NCI-H2081 treated with DMSO at 0.1 percent for 48 hours (cell line): ENCODE data around the gene FARS2.
"Not testable (repeated sequence)": the region's sequence is repeated elsewhere in the genome, so short reads cannot be mapped to it uniquely, and the experiment has no call there.

Experiments
- DNase-seq: peaks from one replicate; lab custom pipeline; 2025; lab: John Stamatoyannopoulos, UW

The FARS2 gene

GRCh38 chr6:5670811-5671561, 409.7 kb downstream of the FARS2 start:
- no peak for DNase-seq

- DNase-seq, result no peak
Measured at GRCh38 chr6:5671601-5672559, 410.6 kb downstream of the FARS2 start.

- no peak for DNase-seq
Measured at GRCh38 chr6:5672581-5673011, 411.3 kb downstream of the FARS2 start.

- no peak for DNase-seq
Measured at GRCh38 chr6:5673019-5673790, 411.9 kb downstream of the FARS2 start.

GRCh38 chr6:5674141-5674540, 412.8 kb downstream of the FARS2 start:
- no peak for DNase-seq

- DNase-seq, result no peak
Measured at GRCh38 chr6:5674721-5675120, 413.4 kb downstream of the FARS2 start.

- no peak for DNase-seq
Measured at GRCh38 chr6:5676701-5677100, 415.4 kb downstream of the FARS2 start.

- no peak for DNase-seq
Measured at GRCh38 chr6:5677219-5678000, 416.1 kb downstream of the FARS2 start.

- no peak for DNase-seq
Measured at GRCh38 chr6:5679270-5679669, 418.0 kb downstream of the FARS2 start.

- DNase-seq, result no peak
Measured at GRCh38 chr6:5679691-5680090, 418.4 kb downstream of the FARS2 start.

- no peak for DNase-seq
Measured at GRCh38 chr6:5680095-5680494, 418.8 kb downstream of the FARS2 start.

GRCh38 chr6:5681480-5681879, 420.2 kb downstream of the FARS2 start:
- DNase-seq, result no peak

GRCh38 chr6:5682530-5682929, 421.2 kb downstream of the FARS2 start:
- no peak for DNase-seq

- DNase-seq, result not testable (repeated sequence)
Measured at GRCh38 chr6:5683747-5684146, 422.4 kb downstream of the FARS2 start.

GRCh38 chr6:5684320-5685053, 423.2 kb downstream of the FARS2 start:
- no peak for DNase-seq

GRCh38 chr6:5693225-5694145, 432.2 kb downstream of the FARS2 start:
- DNase-seq, result no peak

- no peak for DNase-seq
Measured at GRCh38 chr6:5695260-5696245, 434.2 kb downstream of the FARS2 start.

GRCh38 chr6:5697508-5697907, 436.2 kb downstream of the FARS2 start:
- no peak for DNase-seq
